Esophagus muscularis mucosa (tissue), 3 donors: ENCODE data around the gene GRIK1.

Source experiments
- POLR2AphosphoS5 ChIP-seq, 2 donors: sonication (generic); formaldehyde crosslinking; IDR thresholded peaks; one replicate each; pipeline ENCODE4 v1.6.1; 2017; ENCODE audit warnings: antibody characterized with exemption in 2 of 2
- TF ChIP-seq, protein P1 (sequence below), 3 experiments: fragments of 200-600 bp in 2 of 3; fragments of 450-650 bp in 1 of 3; sonication (generic) in 2 of 3; IDR thresholded peaks; one replicate each; pipeline ENCODE4 v1.5.1; 2017 to 2019; ENCODE audit warnings: antibody characterized with exemption in 3 of 3, mild to moderate bottlenecking in 2 of 3, moderate library complexity in 1 of 3

DNA sequence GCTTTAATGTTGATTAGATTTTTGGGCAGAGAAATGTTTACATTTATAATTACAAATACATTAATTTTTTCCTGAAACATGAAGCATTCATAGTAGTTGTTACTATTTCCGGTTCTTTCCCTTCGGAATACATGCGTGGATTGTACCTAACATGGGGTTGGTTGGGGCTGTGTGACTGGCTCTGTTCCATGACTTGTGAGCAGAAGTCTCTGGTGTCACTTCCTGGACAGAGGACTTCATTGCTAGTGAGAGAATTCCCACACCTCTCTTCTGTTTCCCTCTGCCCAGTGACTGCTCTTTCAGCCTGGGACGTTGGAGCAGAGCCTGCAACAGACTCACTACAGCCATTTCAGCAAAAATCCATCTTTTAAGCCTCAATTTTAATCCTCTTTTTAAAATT is 231.4 kb downstream of the GRIK1 start:
- TF ChIP-seq, protein P1, sequence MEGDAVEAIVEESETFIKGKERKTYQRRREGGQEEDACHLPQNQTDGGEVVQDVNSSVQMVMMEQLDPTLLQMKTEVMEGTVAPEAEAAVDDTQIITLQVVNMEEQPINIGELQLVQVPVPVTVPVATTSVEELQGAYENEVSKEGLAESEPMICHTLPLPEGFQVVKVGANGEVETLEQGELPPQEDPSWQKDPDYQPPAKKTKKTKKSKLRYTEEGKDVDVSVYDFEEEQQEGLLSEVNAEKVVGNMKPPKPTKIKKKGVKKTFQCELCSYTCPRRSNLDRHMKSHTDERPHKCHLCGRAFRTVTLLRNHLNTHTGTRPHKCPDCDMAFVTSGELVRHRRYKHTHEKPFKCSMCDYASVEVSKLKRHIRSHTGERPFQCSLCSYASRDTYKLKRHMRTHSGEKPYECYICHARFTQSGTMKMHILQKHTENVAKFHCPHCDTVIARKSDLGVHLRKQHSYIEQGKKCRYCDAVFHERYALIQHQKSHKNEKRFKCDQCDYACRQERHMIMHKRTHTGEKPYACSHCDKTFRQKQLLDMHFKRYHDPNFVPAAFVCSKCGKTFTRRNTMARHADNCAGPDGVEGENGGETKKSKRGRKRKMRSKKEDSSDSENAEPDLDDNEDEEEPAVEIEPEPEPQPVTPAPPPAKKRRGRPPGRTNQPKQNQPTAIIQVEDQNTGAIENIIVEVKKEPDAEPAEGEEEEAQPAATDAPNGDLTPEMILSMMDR (IDR thresholded peaks at IDR 0.05) = no peak
- no peak for TF ChIP-seq POLR2AphosphoS5 (IDR thresholded peaks at IDR 0.05)
